HK-2 (cell line): ENCODE results near the gene TMED6.
"Not testable (repeated sequence)": the region's sequence is repeated elsewhere in the genome, so short reads cannot be mapped to it uniquely, and the experiment has no call there.

Experiments
- DNase-seq: peaks from one replicate; pipeline ENCODE4 v3.0.0-alpha.2; 2018; ENCODE audit not compliant: unreplicated experiment

Gene TMED6

DNA sequence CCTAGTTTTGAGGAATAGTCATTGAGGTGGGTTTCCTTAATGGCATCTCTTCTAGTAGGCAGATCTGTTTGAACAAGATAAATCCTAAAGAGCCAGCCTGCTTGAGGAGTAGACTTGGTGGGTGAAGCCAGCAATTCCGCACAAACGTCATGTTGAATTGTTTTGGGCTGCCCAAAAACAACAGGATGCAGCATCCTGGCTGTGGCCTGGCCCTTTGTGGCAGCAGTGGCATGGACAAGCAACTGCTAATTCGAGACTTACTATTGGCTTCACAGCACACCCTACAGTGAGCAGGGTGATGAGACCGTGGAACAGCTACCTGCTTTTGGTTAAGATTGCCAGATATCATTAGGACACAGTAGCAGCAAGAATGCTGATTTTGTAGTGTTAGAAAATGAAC, 49.7 kb downstream of the TMED6 start:
- no peak for DNase-seq

DNA sequence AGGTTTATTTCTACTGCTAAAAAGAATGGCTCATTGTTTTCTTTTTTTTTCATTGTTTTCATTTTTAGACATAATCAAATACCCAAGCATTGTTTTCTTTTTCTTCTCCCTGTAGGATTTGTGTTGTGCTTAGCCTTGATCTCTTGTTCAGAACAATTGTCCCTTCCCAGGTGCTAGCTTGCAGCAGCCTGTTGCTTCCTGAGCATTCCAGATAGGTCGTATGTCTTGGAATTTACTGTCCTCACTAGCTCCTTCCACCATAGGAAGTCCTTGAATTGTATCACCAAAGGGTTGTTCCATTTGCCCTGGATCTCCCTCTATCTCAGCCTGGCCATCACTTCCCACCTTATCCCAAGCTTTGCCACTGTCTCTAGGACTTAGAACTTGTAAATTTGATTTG, 50.4 kb downstream of the TMED6 start:
- DNase-seq: no peak

DNA sequence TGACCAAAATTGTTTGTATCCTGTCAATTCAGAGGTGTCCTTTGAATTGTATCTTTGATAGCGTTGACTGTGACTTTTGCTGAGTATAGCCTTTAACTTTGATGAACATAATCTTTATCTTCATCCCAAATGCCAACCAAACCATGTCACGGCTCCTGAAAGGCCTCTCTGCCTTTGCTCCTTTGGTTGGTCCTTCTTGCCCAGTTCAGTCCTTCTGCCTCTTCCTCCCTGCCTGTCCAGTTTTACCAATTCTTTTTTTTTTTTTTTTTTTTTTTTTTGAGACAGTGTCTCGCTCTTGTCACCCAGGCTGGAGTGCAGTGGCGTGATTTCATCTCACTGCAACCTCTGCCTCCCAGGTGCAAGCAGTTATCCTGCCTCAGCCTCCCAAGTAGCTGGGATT, 53.3 kb downstream of the TMED6 start:
- DNase-seq: no peak

DNA sequence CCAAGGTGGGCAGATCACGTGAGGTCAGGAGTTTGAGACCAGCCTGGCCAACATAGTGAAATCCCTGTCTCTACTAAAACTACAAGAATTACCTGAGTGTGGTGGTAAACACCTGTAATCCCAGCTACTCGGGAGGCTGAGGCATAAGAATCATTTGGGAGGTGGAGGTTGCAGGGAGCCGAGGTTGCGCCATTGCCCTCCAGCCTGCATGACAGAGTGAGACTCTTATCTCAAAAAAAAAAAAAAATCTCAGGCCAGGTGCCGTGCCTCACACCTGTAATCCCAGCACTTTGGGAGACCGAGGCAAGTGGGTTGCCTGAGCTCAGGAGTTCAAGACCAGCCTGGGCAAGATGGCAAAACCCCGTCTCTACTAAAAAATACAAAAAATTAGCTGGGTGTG, 54.8 kb downstream of the TMED6 start:
- DNase-seq: not testable (repeated sequence)

DNA sequence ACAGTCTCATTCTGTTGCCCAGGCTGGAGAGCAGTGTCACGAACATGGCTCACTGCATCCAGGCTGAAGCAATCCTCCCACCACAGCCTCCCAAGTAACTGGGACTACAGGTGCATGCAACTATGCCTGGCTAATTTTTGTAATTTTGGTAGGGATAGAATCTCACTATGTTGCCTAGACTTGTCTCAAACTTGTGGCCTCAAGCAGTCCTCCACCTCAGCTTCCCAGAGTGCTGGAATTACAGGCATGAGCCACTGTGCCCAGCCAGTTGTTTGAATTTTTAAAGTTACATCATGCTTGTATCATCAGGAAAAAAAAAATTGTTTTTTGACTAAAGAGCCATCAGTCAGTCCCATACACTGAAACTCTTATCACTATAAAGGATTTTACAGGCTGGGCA, 57.5 kb downstream of the TMED6 start:
- no peak for DNase-seq

DNA sequence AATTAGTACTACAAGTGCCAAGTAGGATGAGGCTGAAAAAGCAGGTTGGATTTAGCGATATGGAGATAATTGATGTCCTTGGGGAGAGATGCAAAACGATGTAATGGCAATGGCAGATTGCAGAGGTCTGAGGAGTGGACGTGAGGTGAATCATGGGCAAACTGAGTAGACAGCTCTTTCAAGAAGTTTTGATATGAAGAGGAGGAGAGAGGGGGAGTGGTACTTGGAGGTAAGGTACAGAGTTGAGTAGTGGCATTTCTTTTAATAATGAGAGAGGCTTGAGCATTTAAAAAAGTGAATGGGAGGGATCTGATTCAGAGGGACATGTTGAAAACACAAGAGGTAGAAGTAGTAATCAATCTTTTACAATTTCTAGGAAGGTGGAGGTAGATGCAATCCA, 58.2 kb downstream of the TMED6 start:
- DNase-seq: no peak
